Measurements from ENCODE around the gene CYTIP.

Gene CYTIP

DNA sequence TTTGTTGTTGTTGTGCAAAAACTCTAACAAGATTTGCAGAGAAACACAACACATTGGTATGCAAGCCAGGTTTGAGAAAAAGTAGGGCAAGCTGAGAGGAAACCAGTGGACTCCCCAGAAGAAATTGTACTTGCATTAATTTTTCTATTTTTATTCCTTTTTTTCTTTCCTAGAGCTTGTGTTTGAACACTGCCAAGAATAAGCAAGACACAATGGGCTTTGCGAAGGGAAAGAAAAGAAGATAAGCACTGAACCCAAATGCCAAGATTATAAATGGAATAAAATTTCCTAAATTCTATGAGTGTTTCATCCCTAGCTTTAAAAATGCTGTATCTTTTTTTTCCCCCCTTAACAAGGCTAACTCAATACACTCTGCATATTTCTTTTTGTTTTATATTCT lies 17.0 kb upstream of the CYTIP start:
- DNase-seq = no peak

DNA sequence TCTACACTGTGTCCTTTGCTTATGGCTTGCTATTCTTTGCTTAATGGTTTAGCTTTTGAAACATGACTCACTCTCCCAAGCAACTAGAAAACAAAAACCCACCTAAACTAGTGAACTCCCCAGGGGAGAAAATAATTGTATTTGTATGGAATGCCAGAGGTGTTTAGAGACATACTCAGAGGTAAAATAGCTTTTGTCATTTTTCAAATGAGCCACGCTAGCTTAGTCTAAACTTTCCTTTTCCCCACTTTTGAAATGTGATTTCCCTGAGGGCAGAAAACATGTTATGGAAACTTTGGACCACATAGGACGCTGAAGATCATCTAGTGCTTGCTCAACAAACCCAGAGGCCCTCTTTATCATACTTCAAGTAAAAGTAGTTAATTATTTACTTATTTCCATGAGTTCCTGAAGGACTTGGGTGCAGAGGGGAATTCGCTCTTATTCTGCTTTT lies 16.5 kb upstream of the CYTIP start:
- no peak for DNase-seq

DNA sequence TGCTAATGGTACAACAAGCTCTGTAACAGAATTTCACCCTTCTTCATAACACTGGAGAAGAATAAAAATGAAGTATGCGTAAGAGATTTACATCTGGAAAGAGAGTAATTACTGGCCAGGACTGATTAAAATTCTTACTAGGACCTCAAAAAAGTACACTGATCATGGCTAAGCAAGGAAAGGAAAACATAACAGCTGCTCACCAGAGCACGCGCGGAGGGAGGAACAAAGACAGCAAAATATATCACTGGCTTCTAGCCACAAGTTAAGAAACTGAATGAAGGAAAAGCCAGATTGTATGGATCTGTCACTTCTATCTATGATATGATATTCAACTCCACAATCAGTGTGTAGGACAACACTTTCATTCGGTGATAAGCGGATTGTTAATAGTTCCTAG lies 15.6 kb upstream of the CYTIP start:
- no peak for DNase-seq

DNA sequence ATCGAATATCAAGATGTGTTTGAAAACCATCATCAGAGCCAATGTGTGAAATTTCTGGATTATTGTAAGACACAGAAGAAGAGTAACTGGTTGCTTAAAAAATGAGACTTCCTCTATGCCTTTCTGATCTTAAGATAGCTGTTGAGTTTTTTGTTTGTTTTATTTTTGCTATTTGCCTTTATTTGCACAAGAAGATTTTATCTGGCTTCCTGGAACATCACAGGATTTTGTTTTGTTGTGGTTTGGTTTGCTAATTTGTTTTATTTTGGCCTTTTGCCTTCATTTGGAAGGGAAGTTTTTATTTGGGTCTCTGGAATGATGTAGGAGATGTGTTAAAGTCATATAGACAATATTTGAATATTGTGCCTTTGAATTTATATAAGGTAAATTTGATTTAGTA lies 3.9 kb upstream of the CYTIP start:
- no peak for DNase-seq

DNA sequence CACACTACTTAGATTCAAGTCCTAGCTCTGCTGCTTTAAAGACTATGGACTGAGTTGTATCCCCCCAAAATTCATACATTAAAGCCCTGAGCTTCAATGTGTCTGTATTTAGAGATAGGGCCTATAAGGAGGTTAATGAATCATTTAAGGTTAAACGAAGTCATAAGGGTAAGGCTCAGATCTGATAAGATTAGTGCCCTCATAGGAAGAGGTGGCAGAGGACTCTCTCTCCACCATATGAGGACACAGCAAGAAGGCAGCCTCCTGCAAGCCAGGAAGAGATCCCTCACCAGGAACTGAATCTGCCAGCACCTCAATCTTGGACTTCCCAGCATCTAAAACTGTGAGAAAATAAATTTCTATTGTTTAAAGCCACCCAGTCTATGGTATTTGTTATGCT lies 3.1 kb upstream of the CYTIP start:
- no peak for DNase-seq

DNA sequence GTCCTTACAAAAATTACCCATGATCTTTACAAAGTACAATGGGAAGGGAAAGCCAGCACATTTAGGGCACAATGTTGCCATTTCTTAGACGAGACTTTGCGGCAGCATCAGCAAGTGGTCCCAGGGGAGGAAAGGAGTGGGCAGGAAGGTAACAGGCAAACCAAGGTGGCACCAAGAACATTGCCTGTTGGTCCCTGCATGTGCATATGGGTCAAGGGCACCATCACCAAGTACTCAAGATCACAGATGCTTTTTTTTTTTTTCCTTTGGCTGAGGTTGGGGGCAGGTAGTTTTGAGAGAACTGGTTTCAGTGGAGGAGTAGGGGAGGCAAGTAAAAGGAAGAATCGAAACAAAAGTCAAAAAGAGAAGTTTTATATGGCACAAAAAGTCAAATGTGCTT lies 752 bp upstream of the CYTIP start:
- DNase-seq = no peak

DNA sequence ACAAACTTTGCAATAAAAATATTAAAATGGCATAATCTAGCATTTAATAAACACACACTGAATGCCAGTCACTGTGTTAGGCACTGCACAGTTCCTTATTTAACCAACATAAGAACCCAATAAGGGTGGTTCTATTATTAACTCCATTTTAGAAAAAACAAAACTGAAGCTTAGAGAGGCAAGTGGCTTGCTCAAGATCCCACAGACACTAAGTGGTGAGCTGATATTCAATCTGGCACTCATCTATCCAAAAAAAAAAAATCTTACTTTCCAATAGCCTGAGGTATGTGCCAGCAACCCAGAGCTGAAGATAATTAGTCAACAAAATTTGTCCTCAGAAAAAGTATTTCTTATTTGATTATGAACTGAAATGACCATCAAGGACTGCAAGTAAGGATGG lies 799 bp downstream of the CYTIP start:
- DNase-seq = no peak

DNA sequence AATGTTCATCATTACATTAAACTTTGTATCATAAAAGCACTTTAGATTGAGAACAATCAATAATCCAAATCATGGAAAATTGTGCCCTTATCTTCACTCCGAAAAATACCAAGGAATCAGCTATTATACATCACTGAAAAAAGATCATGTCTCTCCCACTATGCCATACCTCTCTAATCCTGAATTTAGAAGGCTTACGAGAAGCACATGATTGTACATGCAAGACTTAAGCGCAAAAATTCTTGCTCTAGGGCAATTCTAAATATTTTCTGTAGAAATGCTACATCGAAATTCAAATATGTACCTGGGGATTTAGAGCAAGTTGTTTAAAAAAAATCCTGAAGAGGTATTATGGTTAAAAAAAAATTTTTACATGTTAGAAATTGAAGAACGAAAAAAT lies 1.3 kb downstream of the CYTIP start:
- no peak for DNase-seq

DNA sequence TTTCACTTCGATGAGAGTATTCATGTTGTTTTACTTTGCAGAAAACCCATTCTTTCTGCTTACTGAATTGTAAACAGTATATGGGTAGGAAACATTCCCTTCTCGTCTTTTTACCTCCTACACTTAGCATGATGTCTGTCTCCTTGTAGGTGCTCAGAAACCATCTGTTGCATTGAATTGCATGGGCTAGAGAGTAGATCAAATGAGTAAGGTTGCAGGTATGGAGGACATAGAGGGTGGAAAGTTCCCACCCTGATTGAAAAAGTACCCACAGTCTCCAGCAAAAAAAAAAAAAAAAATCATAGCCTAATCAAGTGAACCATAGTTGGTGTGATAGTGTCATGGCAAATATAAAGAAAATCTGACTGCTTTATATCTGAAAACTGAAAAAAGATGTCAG lies 1.7 kb downstream of the CYTIP start:
- DNase-seq = no peak

DNA sequence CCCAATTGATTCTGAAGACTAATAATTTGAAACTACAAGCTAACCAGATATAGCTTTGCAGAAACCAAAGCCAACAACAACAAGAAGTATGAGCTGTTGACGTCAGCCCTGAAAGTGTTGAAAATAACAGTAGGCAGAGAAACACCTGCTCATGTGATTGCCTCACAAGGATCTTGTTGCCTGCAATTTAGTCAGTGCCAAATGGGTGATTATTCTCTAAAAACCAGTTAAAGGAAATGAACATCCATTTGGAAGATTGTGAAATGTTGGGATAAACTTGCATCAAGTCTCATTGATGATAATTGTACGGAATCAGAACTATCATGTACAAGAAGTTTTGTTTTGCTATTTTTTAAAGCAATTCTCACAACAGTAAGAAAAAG lies 2.8 kb downstream of the CYTIP start:
- DNase-seq = peak in 2 of 4 experiments; percentile 19 to 21

DNA sequence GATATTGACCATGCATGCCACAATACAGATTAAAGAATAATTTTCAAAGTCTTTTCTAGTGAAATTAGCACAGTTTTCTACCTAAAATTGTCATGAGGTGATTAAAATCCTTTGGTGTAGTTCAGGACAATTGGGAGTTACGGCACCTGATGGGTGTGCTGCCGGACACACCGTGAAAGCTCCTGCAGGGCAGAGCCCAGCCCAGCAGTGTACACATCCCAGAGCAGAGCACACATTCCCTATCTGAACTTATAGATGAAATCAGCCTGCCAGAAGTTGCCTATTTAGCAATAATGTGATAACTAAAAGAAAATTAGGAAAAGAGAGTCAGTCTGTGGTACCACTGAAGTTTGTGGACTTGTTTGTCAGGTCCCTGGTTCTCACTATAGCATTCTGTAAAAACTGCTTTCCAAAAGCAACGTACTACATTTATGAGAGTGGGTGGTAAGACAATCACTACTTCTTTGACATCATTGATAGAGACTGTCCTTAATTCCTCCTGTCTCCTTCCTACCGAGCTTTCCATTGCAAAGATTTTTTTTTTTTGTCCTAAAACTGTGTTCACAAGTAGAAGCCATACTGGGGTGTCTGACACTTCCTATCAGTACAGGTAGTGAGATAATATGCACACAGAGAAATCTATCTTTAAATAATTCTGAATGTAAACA lies 3.4 kb downstream of the CYTIP start:
- no peak for DNase-seq

DNA sequence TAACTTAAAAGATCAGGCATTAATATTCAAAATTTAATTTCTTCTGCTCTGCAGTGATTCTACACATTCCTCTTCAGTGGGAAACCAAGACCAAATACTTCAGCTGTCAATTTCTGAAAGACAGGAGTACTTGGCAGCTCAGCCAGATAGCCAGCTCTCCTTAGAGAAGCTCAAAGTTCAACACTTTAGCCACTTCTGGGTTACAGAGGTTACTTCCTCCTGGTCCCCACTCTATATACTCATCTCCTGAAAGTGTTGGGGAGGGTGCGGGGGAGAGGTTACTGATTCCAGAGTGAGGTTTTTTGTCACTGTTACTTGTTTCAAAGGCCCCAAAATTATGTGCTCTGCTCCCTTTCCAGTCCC lies 4.1 kb downstream of the CYTIP start:
- no peak for DNase-seq

DNA sequence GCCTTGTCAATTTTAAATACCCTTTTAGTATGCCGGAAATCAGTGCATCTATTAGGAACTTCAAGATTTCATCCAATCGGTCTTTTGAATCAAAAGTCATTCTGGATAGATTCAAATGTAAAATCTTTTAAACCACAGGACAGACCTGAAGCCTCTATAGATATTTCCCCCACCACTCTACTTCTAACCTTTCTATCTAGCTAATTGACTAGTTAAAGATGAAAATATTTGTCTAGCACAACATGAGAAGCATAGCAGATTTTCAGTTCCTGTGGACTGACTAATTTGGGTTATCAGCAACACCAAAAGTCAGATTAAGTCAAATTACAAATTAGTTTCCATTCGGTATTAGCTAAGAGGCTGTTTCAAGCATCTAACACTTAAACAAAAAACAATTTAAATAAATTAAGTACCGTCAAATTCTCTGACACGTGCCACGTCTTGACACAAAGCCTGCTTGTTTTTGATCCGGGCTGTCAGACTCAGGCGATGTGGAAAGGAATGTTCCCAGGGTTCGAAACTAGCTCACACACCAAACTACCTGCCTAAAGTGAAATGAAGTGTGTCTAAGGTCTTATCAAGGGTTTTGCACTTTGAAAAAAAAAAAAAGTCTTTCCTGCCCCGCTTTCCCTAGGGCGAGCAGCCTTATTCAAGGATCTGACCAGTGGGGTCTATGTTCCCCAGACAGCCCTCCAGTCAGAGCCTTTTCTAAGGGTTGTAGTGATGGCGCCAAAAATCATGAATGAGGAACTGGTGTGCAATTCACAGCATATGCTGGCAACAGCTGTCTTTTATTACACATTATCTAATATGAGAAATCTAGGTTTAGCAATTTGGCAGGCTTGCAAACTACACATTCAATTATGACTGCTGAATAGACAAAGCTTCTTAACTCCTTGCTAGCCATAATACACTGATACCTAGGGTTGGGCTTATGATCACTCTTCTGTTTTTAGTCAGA lies 4.7 kb downstream of the CYTIP start:
- no peak for DNase-seq

DNA sequence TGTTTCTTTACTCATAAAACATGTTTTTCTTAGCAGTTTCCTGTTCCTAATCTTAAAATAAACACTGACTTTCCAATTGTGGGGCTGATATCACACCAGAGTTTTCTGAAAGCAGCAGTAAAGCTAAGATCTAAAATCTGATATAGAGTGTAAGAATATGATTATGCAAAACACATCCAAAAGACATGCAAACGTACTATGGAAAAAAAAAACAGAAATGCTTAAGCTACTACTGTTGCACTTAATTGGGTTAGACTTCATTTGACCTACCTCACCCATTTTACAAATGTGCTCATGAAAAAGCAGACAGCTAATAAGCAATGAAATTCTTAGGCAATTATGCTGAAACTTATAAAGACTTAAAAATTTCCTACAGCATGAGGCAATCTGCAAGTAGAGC lies 10.5 kb downstream of the CYTIP start:
- no peak for DNase-seq

DNA sequence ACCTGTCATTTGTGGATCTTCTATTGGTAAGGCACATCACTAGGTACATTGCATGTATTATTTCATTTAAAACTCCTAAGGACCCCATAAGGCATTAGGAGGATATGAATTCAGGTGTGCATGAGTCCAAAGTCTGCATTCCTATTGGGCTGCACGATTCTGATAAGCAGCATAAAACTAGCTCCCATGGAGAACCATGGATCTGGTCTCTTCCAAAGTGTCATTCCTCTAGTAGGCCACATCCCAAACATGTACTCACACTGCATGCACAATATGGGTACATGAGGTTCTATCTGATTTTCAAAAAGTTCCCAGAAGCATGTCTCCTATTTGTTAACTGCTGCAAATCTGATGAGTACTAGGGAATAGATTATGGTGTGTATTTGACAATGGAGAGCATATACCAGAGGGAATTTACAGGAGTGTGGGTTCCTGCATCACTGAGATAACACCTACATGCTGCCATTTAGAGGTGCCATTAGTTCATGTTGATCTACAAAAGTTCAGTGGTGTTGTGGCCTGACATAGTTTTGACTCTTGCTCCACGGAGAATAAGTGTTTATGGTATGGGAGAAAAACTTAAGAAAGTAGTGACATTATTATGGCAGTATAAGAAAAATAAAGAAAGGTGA lies 11.3 kb downstream of the CYTIP start:
- DNase-seq = no peak

DNA sequence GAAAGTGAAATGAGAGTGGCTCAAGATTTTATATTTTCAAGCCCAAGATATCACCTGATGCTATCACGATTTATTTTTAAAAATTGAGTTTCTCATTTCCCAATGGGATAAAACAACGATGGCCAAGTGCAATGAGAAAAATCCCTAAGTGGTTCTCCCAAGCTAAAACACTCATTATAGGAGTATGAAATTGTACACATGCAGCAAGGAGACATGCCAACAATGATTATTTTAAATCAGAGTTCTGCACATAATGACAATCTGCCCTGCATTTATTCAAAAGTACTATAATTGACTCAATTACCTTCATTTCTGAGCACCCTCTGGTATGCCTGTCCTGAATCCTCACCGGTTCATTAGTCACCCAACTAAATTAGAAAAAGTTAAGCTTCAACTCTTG lies 12.7 kb downstream of the CYTIP start:
- no peak for DNase-seq

DNA sequence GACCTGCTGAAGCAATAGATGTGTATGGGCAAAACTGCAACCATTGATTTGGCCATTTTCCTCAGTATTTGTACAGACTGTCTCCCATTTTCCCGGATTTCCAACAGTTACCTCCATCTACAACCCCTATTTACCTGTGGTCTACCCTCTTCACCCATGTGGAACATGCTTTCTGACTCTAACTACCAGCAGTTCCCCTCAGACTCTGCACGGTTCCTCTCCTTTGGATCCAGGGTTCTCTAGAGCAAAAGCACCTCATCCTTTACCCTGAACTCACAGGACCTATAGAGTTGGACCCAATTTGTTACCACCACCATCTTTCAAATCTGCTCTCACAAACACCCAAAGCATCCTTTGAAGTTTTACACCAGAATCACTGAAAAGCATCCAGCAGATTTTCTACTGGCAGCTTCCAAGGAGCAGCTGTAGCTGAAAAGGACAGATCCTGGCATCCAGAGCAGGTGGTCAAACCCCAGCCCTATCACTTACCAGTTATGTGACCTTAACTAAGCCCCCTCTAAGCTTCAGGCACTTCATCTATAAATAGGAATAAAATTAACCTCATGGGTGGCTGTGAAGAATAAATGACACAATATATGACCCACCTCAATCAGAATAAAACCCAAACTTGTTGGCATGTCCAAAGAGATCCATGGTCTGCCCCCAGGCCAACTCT lies 15.3 kb downstream of the CYTIP start:
- no peak for DNase-seq

DNA sequence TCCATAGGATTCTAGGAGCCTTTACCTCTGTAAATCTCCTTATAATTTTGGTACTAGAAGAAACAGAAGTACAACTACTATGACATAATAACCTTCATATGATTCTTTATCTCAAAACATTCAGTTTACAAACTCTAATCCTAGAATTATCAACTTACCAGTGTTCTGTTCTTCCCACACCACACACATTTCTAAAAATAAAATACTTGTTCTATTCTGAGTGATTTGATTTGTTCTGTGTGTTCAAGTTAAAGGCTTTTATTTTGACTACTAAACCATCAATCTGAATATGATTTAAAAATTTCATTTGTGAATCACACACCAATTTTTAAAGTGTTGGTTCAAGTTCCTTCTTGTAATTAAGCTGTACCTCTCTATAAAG lies 16.0 kb downstream of the CYTIP start:
- no peak for DNase-seq

DNA sequence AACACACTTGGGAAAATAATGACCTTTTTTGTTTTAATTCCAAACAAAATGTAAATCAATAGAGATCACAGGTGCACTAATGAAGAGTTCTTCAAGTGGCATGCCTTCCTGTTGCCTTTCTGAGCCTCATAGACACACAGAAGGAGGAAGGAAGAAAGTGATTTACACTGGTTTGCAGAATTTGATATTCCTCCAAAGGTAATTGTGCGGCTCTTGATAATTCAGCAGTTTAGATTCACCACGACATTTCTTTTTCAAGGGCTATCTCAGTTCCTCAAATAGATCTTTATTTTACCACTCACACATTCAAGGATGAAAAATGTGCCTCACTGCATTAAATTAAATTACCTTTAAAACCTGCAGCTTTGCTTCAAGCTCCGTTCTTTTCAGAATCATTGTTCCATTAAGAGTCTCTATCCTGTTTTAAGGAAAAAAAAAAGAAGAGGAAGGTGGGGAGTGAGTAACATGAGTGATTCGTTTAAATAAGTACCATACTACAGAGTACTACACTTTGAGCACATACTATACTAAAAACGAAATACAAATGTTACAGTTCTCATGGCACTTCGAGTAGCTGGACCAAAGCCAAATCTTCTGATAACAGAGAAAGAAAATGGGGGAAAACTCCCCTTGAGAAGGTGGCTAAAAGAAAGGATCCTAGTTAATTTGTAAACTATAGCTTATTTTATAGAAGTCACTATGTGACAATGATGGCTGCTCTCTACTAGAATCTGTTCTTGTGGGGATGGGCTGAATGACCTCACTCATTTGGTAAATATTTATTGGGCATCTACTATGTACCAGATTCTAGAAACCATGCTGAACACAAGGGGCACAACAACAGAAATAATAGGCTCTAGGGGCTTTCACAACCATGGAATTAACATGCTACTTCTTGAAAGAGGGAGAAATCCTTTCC lies 16.6 kb downstream of the CYTIP start:
- DNase-seq = no peak

DNA sequence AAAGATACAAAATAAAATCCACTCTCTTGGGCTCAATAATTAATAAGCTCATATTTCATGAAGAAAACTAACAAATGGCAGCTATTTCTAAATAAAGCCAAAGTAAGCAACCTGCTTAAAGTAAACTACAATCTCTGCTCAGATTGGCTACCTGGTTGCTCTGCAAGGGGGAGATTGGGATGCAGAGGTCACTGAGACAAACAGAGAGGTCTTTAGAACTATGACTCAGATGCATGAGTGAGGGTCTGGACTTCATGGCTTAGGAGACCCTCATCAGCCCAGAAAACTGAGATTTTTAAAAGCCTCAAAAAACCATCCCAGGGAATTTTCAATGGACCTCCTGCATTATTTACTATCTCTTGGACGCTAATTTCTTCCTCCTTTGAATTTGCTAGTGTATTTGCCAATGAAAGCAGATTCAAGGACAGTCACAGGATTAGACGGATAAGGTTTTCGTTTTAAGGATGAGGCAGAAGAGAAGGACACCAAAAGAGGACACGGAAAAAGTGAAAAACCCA lies 17.4 kb downstream of the CYTIP start:
- no peak for DNase-seq

DNA sequence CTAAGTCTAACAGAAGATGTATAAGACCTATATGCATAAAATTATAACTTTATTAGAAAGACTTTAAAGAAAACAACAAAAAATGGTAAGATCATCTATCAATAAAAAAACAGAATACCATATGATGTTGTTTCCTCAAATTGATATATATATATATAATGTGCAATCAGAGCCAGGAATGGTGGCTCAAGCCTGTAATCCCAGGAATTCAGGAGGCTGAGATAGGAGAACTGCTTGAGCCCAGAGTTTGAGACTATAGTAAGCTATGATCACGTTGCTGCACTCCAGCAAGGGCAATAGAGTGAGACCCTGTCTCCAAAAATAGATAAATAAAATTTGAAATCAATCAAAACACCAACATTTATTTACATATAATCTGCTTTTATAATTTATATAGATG lies 19.5 kb downstream of the CYTIP start:
- DNase-seq = no peak

DNA sequence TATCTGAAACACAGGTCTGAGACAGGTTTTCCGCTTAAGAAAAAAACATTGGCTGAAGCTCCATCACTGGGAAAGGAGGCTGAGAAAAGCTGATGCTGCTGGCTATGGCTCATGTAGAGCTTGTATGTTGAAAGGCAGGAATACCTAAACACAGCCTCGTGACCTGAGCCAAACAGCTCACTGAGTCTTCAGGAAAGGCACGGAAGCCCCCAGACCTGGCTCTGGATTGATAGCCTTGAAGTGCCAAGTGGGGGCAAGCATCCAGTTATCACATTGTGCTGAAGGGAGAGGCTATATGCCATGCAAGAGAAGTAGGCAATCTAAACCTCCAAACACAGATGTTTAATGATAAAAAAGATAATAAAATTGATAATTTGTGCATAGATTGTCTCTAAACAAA lies 21.9 kb downstream of the CYTIP start:
- DNase-seq = no peak
